ENCODE measurements around the gene PUS3.
"Not testable (repeated sequence)": the region's sequence is repeated elsewhere in the genome, so short reads cannot be mapped to it uniquely, and the experiment has no call there.

The PUS3 gene

DNA sequence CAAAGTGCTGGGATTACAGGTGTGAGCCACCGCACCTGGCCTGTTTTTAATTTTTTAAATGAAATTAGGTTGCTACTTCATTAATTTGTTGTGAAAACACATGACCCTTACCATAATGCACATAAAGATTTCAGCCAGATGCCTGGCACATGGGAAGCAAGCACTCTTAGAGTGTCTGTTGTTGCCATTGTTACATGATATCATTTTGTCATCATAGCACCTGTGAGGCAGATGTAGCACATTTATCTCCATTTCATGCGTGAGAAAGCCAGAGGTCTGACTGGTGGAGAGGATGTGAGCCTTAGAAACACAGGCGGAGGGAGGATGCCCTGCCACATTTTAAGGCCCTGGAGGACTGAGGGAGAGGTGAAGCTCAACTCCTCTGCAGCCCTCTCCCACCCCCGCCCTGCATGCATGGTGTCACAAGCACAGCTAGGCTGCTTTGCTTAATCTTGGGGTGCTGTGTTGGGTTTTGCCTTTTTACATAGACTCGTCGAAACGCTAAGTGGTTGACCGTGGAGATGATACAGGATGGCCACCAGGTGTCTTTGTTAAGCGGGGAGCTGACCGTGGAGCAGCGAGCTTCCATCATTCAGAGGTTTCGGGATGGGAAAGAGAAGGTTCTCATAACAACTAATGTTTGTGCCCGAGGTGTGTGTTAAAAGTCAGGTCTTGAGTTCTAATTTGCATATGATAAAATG is 15.3 kb upstream of the PUS3 start:
- no peaks in the 10 kb centered on the region for H3K27me3 ChIP-seq (ENCODE audit: insufficient read depth, low read depth, severe bottlenecking)
- TF ChIP-seq, protein P1, sequence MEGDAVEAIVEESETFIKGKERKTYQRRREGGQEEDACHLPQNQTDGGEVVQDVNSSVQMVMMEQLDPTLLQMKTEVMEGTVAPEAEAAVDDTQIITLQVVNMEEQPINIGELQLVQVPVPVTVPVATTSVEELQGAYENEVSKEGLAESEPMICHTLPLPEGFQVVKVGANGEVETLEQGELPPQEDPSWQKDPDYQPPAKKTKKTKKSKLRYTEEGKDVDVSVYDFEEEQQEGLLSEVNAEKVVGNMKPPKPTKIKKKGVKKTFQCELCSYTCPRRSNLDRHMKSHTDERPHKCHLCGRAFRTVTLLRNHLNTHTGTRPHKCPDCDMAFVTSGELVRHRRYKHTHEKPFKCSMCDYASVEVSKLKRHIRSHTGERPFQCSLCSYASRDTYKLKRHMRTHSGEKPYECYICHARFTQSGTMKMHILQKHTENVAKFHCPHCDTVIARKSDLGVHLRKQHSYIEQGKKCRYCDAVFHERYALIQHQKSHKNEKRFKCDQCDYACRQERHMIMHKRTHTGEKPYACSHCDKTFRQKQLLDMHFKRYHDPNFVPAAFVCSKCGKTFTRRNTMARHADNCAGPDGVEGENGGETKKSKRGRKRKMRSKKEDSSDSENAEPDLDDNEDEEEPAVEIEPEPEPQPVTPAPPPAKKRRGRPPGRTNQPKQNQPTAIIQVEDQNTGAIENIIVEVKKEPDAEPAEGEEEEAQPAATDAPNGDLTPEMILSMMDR (IDR thresholded peaks at IDR 0.05; ENCODE audit: low read depth, low read length), result no peak

GRCh38 chr11:125916683-125917347 is 13.8 kb upstream of the PUS3 start:
- Histone ChIP-seq H3K27ac (no peak overlapping the region), H3K27me3 (ENCODE audit: insufficient read depth, low read depth, severe bottlenecking) (no peaks in the 10 kb centered on the region), H3K36me3 (no peaks in the 10 kb centered on the region), H3K9me3 (ENCODE audit: severe bottlenecking) (no peaks in the 10 kb centered on the region), H3K4me3 (ENCODE audit: low read depth, low read length) (no peak overlapping the region)
- TF ChIP-seq, protein P1 (IDR thresholded peaks at IDR 0.05; ENCODE audit: low read depth, low read length), result no peak
- DNase-seq, result no peak

More for the DNA sequence above, 15.3 kb upstream of the PUS3 start:
- Histone ChIP-seq H3K36me3 (no peaks in the 10 kb centered on the region), H3K9me3 (ENCODE audit: severe bottlenecking) (no peaks in the 10 kb centered on the region), H3K4me3 (ENCODE audit: low read depth, low read length) (no peak overlapping the region), H3K27ac (no peak overlapping the region)
- no peak for DNase-seq

GRCh38 chr11:125914601-125915000 is 11.6 kb upstream of the PUS3 start:
- H3K27me3 ChIP-seq (ENCODE audit: insufficient read depth, low read depth, severe bottlenecking); H3K9me3 ChIP-seq (ENCODE audit: severe bottlenecking); H3K4me3 ChIP-seq (ENCODE audit: low read depth, low read length); H3K36me3 ChIP-seq; H3K27ac ChIP-seq; DNase-seq: not testable (repeated sequence)
- TF ChIP-seq, protein P1 (IDR thresholded peaks at IDR 0.05; ENCODE audit: low read depth, low read length), result peak; percentile 15; the same call in 1 of the 2 replicates

GRCh38 chr11:125910226-125910849 is 7.3 kb upstream of the PUS3 start:
- Histone ChIP-seq H3K4me3 (ENCODE audit: low read depth, low read length) (no peak overlapping the region), H3K9me3 (ENCODE audit: severe bottlenecking) (no peaks in the 10 kb centered on the region), H3K27ac (no peak overlapping the region), H3K27me3 (ENCODE audit: insufficient read depth, low read depth, severe bottlenecking) (no peaks in the 10 kb centered on the region), H3K36me3 (no peaks in the 10 kb centered on the region)
- TF ChIP-seq, protein P1 (IDR thresholded peaks at IDR 0.05; ENCODE audit: low read depth, low read length), result no peak
- no peak for DNase-seq

DNA sequence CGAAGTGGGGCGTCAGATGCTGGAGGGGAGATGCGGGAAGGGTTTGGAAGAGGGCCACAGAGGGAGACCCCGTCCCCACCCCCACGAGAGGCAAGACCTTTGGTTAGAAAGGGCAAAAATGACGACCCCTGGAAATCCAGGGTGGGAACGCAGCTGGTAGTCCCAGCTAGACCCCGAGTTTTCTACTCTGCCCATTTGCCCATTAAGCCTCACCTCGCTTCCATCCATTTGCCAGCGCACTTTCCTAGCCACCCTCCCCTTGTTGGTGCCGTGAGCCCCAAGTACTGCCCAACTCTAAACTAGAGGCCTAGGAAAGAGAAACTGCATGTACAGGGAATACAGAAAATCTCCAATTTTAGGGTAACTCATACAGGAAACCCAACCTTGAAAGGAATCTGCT is 1.7 kb upstream of the PUS3 start:
- Histone ChIP-seq H3K27me3 (ENCODE audit: insufficient read depth, low read depth, severe bottlenecking) (no peaks in the 10 kb centered on the region), H3K27ac (no peak overlapping the region), H3K4me3 (ENCODE audit: low read depth, low read length) (no peak overlapping the region), H3K36me3 (peaks cover 7% of the 10 kb centered on the region), H3K9me3 (ENCODE audit: severe bottlenecking) (no peaks in the 10 kb centered on the region)
- no peak for DNase-seq
- TF ChIP-seq, protein P1 (IDR thresholded peaks at IDR 0.05; ENCODE audit: low read depth, low read length), result no peak
